ENCODE measurements around the gene MCM5.

Gene MCM5

DNA sequence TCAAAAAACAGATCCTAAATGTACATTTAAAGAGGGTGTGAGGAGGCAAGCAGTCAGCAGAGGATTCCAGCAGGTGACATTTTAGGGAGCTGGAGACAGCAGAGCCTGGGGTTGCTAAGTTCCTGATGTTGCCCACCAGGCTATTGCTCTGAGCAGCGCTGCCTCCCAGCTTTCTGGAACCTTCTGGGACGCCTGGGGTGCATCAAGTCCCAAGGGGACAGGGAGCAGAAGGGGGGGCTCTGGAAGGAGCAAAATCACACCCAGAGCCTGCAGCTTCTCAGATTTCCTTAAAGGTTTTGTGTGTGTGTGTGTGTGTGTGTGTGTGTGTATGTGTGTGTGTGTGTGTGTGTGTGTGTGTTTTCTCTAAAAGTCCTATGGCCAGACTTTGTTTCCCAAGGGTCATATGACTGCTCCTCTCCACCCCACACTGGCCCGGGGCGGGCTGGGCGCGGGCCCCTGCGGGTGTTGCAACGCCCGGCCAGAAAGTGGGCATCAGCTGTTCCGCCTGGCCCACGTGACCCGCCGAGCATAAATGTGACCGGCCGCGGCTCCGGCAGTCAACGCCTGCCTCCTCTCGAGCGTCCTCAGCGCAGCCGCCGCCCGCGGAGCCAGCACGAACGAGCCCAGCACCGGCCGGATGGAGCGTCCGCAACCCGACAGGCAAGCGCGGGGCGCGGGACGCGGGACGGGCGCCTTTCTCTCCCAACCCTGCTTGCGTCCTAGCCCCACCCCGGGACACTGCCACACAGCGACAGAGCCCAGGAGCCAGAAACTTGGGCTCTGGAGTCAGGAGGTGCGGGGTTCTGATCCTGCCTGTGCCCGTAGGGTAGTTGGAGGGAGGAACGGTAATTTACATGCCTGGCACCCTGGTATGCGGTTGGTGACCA lies 19.2 kb upstream of the MCM5 start, which contains the start of gene HMOX1:
HMOX1 (plus strand) TSS at position 560 of the 887 bp plus-strand sequence; CDS start at position 638, 78 bp downstream.
- H3K9ac ChIP-seq (ENCODE audit: insufficient read length): no peak within 1 kb of the TSS
- no peak for TF ChIP-seq EZH2 (IDR thresholded peaks at IDR 0.05)
- TF ChIP-seq POLR2AphosphoS5 (IDR thresholded peaks at IDR 0.05; ENCODE audit: borderline replicate concordance, low read depth, low read length): no peak
- TF ChIP-seq FOXP2 (optimal IDR thresholded peaks at IDR 0.05; ENCODE audit: control extremely low read depth, extremely low read length, insufficient read depth): no peak
- H3K9me3 ChIP-seq (ENCODE audit: low read depth, low read length): no peaks in the 10 kb centered on the region
- no peak for DNase-seq (ENCODE audit: low read depth, low spot score)
- peak within 1 kb of the TSS; percentile 44 for H3K4me3 ChIP-seq
- no peak within 1 kb of the TSS for H3K27ac ChIP-seq
- no peaks in the 10 kb centered on the region for H3K36me3 ChIP-seq (ENCODE audit: insufficient read depth, low read length)

- no peak overlapping the region for H3K9ac ChIP-seq (ENCODE audit: insufficient read length)
- H3K36me3 ChIP-seq (ENCODE audit: insufficient read depth, low read length): no peaks in the 10 kb centered on the region
- TF ChIP-seq FOXP2 (optimal IDR thresholded peaks at IDR 0.05; ENCODE audit: control extremely low read depth, extremely low read length, insufficient read depth) (no peak), EZH2 (IDR thresholded peaks at IDR 0.05) (no peak), POLR2AphosphoS5 (IDR thresholded peaks at IDR 0.05; ENCODE audit: borderline replicate concordance, low read depth, low read length) (no peak)
- H3K27ac ChIP-seq: no peak overlapping the region
- H3K4me3 ChIP-seq: peak overlapping the region; percentile 44
- H3K9me3 ChIP-seq (ENCODE audit: low read depth, low read length): no peaks in the 10 kb centered on the region
- DNase-seq (ENCODE audit: low read depth, low spot score): no peak
These were observed 18.4 kb upstream of the MCM5 start for GRCh38 chr22:35381424-35382009.

DNA sequence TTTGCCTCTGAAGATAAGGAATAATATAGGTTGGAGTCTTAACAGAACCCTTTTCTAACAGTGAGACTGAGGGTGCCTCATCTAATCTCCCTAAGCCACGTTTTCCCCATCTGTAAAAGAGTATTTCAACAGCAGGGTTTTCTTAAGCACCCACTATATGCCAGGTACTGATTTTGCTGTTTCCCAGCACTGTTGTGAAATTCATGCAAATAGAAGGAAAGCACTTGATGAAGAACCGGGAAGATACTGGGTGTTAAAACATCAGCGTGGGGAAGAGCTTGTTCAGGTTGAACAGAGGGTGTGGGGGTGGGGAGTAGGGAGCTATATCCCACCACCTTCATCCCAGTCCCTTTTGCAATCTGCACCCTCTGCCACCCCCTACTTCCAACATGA lies 16.3 kb upstream of the MCM5 start:
- TF ChIP-seq POLR2AphosphoS5 (IDR thresholded peaks at IDR 0.05; ENCODE audit: borderline replicate concordance, low read depth, low read length): no peak
- no peak for TF ChIP-seq EZH2 (IDR thresholded peaks at IDR 0.05)
- no peak for TF ChIP-seq FOXP2 (optimal IDR thresholded peaks at IDR 0.05; ENCODE audit: control extremely low read depth, extremely low read length, insufficient read depth)
- H3K27ac ChIP-seq: no peak overlapping the region
- H3K4me3 ChIP-seq: no peak overlapping the region
- no peaks in the 10 kb centered on the region for H3K36me3 ChIP-seq (ENCODE audit: insufficient read depth, low read length)
- H3K9ac ChIP-seq (ENCODE audit: insufficient read length): no peak overlapping the region
- H3K9me3 ChIP-seq (ENCODE audit: low read depth, low read length): no peaks in the 10 kb centered on the region
- DNase-seq (ENCODE audit: low read depth, low spot score): no peak

- H3K9me3 ChIP-seq (ENCODE audit: low read depth, low read length): no peaks in the 10 kb centered on the region
These were observed 15.4 kb upstream of the MCM5 start for GRCh38 chr22:35384527-35384926.

DNA sequence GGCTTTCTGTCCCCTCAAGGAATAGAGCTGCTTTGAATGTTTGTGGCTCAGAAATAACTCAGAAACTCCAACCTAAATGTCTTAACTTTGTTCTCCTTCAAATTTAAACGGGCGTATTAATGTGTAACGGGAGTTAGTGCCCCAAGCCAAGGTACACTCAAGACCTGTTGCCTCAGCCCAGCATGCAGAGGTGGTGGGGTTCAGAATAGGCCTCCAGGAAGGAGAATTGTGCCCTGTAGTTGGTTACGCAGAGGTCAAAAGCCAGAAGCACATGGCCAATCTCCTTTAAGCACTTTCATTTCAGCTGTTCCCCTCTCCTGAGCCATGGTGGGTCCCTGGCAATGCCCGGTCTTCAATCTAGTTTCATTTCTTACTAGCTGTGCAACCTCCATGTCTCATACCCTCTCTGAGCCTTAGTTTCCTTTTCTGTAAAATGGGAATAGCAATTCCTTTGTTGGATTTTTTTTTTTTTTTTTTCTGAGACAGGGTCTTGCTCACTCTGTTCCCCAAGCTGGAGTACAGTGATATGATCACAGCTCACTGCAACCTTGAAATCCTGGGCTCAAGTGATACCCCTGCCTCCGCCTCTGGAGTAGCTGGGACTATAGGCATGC lies 14.9 kb upstream of the MCM5 start:
- TF ChIP-seq EZH2 (IDR thresholded peaks at IDR 0.05): no peak
- TF ChIP-seq FOXP2 (optimal IDR thresholded peaks at IDR 0.05; ENCODE audit: control extremely low read depth, extremely low read length, insufficient read depth): no peak
- no peak for TF ChIP-seq POLR2AphosphoS5 (IDR thresholded peaks at IDR 0.05; ENCODE audit: borderline replicate concordance, low read depth, low read length)
- Histone ChIP-seq H3K4me3 (no peak overlapping the region), H3K9ac (ENCODE audit: insufficient read length) (no peak overlapping the region), H3K9me3 (ENCODE audit: low read depth, low read length) (no peaks in the 10 kb centered on the region), H3K27ac (no peak overlapping the region), H3K36me3 (ENCODE audit: insufficient read depth, low read length) (no peaks in the 10 kb centered on the region)
- no peak for DNase-seq (ENCODE audit: low read depth, low spot score)

More at GRCh38 chr22:35384527-35384926, 15.4 kb upstream of the MCM5 start:
- no peak overlapping the region for H3K27ac ChIP-seq
- no peak overlapping the region for H3K9ac ChIP-seq (ENCODE audit: insufficient read length)
- DNase-seq (ENCODE audit: low read depth, low spot score): no peak
- no peak overlapping the region for H3K4me3 ChIP-seq
- TF ChIP-seq POLR2AphosphoS5 (IDR thresholded peaks at IDR 0.05; ENCODE audit: borderline replicate concordance, low read depth, low read length) (no peak), EZH2 (IDR thresholded peaks at IDR 0.05) (no peak), FOXP2 (optimal IDR thresholded peaks at IDR 0.05; ENCODE audit: control extremely low read depth, extremely low read length, insufficient read depth) (no peak)
- H3K36me3 ChIP-seq (ENCODE audit: insufficient read depth, low read length): no peaks in the 10 kb centered on the region

DNA sequence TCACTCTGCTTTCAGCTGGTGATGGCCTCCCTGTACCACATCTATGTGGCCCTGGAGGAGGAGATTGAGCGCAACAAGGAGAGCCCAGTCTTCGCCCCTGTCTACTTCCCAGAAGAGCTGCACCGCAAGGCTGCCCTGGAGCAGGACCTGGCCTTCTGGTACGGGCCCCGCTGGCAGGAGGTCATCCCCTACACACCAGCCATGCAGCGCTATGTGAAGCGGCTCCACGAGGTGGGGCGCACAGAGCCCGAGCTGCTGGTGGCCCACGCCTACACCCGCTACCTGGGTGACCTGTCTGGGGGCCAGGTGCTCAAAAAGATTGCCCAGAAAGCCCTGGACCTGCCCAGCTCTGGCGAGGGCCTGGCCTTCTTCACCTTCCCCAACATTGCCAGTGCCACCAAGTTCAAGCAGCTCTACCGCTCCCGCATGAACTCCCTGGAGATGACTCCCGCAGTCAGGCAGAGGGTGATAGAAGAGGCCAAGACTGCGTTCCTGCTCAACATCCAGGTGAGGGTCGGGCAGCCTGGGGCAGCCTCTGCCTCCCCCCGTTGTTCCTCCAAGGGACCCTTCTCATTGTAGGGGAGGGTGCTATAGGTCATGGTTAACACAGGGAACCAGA lies 13.2 kb upstream of the MCM5 start:
- Histone ChIP-seq H3K36me3 (ENCODE audit: insufficient read depth, low read length) (no peaks in the 10 kb centered on the region), H3K9ac (ENCODE audit: insufficient read length) (no peak overlapping the region), H3K4me3 (no peak overlapping the region), H3K27ac (no peak overlapping the region), H3K9me3 (ENCODE audit: low read depth, low read length) (no peaks in the 10 kb centered on the region)
- TF ChIP-seq POLR2AphosphoS5 (IDR thresholded peaks at IDR 0.05; ENCODE audit: borderline replicate concordance, low read depth, low read length) (no peak), FOXP2 (optimal IDR thresholded peaks at IDR 0.05; ENCODE audit: control extremely low read depth, extremely low read length, insufficient read depth) (no peak), EZH2 (IDR thresholded peaks at IDR 0.05) (no peak)
- DNase-seq (ENCODE audit: low read depth, low spot score): no peak

GRCh38 chr22:35390933-35391332 lies 9.0 kb upstream of the MCM5 start:
- no peak for DNase-seq (ENCODE audit: low read depth, low spot score)

DNA sequence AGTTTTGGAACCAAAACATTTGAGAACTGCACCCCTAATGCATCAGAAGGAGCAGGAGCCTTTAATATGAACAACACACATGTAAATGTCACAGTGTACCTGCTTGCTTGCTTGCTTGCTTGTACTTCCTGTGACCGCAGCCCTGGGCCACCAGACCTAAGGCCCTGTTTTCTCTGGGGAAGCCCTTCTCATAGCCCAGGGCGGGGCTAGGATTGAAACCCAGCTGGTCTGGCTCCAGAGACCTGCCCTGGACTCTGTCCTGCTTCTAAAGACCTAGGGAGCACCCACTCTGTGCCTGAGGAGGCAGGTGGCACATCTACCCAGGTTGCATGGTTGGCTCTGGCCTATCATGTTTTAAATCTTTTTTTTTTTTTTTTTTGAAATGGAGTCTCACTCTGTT lies 7.6 kb upstream of the MCM5 start:
- TF ChIP-seq EZH2 (IDR thresholded peaks at IDR 0.05) (no peak), FOXP2 (optimal IDR thresholded peaks at IDR 0.05; ENCODE audit: control extremely low read depth, extremely low read length, insufficient read depth) (no peak), POLR2AphosphoS5 (IDR thresholded peaks at IDR 0.05; ENCODE audit: borderline replicate concordance, low read depth, low read length) (no peak)
- no peak overlapping the region for H3K27ac ChIP-seq
- H3K9ac ChIP-seq (ENCODE audit: insufficient read length): no peak overlapping the region
- no peak for DNase-seq (ENCODE audit: low read depth, low spot score)
- H3K9me3 ChIP-seq (ENCODE audit: low read depth, low read length): no peaks in the 10 kb centered on the region
- no peaks in the 10 kb centered on the region for H3K36me3 ChIP-seq (ENCODE audit: insufficient read depth, low read length)
- H3K4me3 ChIP-seq: no peak overlapping the region

More at GRCh38 chr22:35390933-35391332, 9.0 kb upstream of the MCM5 start:
- Histone ChIP-seq H3K9ac (ENCODE audit: insufficient read length) (no peak overlapping the region), H3K9me3 (ENCODE audit: low read depth, low read length) (no peaks in the 10 kb centered on the region), H3K4me3 (no peak overlapping the region), H3K27ac (no peak overlapping the region), H3K36me3 (ENCODE audit: insufficient read depth, low read length) (no peaks in the 10 kb centered on the region)
- TF ChIP-seq POLR2AphosphoS5 (IDR thresholded peaks at IDR 0.05; ENCODE audit: borderline replicate concordance, low read depth, low read length) (no peak), EZH2 (IDR thresholded peaks at IDR 0.05) (no peak), FOXP2 (optimal IDR thresholded peaks at IDR 0.05; ENCODE audit: control extremely low read depth, extremely low read length, insufficient read depth) (no peak)
